Body of pancreas (tissue), 4 donors: Measurements from ENCODE around the gene MAP2.

Experiments used
- POLR2A ChIP-seq, 3 donors: fragments of 450-650 bp; IDR thresholded peaks; one replicate each; pipeline ENCODE4 v1.6.1; 2016; ENCODE audit warnings: antibody characterized with exemption in 3 of 3, mild to moderate bottlenecking in 2 of 3
- TF ChIP-seq, protein P1 (sequence below), 7 experiments: fragments of 450-650 bp in 4 of 7; fragments of 200-600 bp in 3 of 7; sonication (generic) in 3 of 7; IDR thresholded peaks; one replicate each; pipeline ENCODE4 v1.5.1; 2016 to 2019; ENCODE audit warnings: antibody characterized with exemption in 7 of 7

DNA sequence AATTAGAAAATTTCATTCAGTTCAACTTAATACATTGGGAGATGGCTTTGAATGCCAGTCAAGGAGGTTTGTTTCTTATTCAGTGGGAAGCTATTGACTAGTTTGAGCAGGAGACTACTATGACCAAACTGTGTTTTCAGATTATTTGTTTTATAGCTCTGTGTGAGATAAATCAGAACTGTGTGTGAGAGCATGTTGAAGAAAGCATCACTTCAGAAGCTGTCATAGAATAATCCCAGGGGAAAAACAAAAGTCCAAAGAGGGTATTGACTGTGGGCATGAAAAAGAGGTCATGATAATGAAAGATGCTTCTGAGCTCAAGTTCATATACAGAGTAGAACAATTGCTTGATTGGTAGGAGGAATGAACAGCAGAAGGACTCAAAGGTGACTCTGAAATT, 160.6 kb downstream of the MAP2 start:
- TF ChIP-seq, protein P1, sequence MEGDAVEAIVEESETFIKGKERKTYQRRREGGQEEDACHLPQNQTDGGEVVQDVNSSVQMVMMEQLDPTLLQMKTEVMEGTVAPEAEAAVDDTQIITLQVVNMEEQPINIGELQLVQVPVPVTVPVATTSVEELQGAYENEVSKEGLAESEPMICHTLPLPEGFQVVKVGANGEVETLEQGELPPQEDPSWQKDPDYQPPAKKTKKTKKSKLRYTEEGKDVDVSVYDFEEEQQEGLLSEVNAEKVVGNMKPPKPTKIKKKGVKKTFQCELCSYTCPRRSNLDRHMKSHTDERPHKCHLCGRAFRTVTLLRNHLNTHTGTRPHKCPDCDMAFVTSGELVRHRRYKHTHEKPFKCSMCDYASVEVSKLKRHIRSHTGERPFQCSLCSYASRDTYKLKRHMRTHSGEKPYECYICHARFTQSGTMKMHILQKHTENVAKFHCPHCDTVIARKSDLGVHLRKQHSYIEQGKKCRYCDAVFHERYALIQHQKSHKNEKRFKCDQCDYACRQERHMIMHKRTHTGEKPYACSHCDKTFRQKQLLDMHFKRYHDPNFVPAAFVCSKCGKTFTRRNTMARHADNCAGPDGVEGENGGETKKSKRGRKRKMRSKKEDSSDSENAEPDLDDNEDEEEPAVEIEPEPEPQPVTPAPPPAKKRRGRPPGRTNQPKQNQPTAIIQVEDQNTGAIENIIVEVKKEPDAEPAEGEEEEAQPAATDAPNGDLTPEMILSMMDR (IDR thresholded peaks at IDR 0.05), result no peak
- TF ChIP-seq POLR2A (IDR thresholded peaks at IDR 0.05), result no peak
